GM18951 (cell line): ENCODE measurements around the gene RUNX2.

Experiments
- POLR2A ChIP-seq: IDR thresholded peaks from 4 replicates; pipeline ENCODE4 v1.6.1; 2011; ENCODE audit warnings: mild to moderate bottlenecking; ENCODE audit not compliant: insufficient read length, insufficient read depth; ENCODE audit errors: extremely low read depth
- in situ Hi-C: fragments of 300-500 bp; cut with MboI; formaldehyde crosslinking; loops from one replicate; pipeline ENCODE4 v1.12.0; 2022; ENCODE audit warnings: low sequenced_read_pairs, mixed read lengths, inconsistent platforms; ENCODE audit not compliant: unreplicated experiment

RUNX2 gene

DNA sequence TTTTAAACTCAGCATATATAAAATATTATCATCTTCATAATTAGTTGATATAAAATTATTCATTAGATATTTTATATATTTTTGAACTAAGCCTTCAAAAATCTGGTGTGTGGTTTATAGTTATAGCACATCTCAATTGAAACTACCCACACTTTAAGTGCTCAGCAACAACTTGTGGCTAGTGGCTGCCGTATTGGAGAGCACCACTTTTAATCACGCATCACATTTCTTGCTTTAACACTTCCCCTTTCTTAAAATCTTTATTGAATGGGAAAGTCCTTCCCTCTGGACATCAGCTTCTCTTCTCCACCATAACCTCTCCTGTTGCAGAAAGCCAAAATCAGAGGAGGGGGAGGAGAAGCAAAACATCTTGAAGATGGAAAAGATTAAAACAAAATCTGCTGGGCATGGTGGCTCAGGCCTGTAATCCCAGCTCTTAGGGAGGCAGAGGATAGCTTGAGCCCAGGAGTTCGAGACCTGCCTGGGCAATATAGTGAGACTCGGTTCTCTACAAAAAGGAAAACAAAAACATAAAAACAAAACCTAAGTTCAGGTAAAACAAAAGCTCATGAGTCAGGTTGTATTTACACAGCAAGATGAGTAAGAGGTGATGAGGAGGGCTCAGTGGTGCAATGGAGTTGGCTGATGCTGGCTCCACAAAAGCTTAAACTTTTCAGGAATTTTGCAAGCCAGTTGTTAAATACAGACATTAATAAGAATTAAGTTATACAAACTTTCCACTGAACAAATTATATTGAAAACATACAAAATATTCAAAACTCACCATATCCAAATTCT lies 286.6 kb downstream of the RUNX2 start:
- in situ Hi-C loops: no loop called here
- TF ChIP-seq POLR2A: no peak

DNA sequence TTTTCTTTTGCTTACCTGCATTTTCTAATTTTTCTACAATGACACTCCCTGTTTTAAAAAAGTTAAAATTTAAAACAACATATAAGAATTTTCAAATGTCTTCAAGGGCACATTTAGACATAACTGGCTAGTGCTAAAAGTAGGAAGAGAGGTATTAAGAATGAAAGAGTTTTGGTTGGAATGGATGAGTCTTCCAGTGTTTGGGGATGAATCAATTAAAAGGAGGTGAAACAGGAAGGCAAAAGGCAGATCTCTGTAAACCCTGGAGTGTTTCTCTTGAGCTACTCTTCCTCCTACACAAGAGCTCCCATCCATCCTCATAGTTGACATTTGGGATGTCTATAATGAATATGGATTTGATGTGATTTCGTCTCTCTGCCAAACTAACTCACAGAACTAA lies 288.1 kb downstream of the RUNX2 start:
- in situ Hi-C loops: no loop called here
- TF ChIP-seq POLR2A: no peak

DNA sequence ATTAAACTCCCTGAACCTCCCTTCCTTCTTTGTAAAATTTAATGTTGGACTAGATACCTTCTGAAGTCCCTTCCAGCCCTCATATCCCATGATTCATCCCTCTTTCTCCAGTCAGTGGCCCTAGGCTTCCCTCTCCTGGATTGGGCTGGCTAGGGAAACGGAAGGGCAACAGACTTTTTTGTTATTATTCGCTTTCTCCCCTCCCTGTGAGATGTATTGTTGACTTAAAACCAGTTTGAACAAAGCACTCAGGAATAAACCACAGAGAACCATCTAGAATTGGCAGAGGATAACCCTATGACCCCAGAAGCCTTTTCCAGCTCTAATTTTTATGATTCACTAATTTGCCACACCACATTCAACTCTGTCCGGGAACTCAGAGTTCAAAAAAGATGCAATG lies 289.3 kb downstream of the RUNX2 start:
- no peak for TF ChIP-seq POLR2A
- in situ Hi-C loops: no loop called here

DNA sequence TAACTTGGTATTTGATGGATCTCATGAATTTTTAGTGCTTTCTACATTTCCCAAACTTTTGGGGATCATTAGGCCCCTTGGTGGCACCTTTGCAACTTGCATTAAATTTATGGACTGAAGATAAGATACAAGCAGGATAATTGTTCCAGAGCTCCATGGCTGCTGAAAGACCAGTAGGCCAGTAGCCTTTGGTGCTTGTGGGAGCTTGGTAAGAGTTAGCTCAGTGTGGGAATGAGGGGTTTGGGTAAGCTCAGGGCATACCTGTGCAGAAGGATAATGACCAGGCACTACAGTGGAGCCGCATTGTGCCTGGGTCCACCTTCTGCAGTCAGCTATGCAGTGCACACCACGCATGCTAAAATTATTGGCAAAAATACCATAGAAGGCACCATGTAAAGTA lies 290.1 kb downstream of the RUNX2 start:
- no peak for TF ChIP-seq POLR2A
- in situ Hi-C loops: no loop called here

DNA sequence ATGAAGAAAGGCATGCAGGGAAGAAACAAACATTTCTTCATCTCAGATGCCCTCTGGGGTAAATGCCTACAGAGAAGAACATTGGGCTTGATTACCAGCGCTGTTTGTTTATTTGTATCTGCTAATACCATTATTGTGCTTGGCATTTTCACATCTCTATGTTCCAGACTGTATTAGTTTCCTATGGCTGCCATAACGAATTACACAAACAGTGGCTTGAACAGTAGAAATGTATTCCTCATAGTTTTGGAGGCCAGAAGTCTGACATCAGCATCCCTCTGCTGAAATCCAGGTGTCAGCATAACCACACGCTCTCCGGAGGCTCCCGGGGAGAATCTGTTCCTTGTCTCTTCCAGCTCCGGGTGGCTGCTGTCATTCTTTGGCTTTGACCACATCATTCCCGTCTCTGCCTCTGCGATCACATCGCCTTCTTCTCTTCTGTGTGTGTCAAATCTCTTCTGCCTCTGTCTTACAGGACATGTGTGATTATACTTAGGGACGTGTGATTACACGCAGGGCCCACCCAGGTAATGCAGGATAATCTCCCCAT lies 291.2 kb downstream of the RUNX2 start:
- in situ Hi-C loops: no loop called here
- no peak for TF ChIP-seq POLR2A

DNA sequence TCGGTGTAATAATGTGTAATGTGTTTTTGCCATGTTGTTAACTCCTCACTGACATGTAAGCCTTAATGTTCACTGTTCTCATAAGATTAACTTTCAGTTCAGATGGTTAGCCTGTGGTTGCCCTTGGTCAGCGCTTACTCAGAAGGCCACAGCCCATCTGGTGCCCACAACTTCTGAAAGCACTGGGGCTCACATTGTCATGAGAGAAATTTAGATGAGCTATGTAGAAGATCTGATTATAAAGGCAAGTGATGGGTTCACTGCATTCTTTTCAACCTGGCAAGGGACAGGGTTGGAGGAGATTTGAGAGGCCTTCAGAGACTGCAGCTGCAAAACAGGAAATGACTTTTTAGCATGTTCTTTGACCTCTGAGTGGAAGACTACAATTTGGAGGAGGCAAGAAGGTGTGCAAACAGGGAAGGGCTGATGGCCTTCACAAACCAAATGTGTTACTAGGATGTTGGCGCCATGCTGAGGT lies 291.9 kb downstream of the RUNX2 start:
- TF ChIP-seq POLR2A: no peak
- in situ Hi-C loops: no loop called here

DNA sequence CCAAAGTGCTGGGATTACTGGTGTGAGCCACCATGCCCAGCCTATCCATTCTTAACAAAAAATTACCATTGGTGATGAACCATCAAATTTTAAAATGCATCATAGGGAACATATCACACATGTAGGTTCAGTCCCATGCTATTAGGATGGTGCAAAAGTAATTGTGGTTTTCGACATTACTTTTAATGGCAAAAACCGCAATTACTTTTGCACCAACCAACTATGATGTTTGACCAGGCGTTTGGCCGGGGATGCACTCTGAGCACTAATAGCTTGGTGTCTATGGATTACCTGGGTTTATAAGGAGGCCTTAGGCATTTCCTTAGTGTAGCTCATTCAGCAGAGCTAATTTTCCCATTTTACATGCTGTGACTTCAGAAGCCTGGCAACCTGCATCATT lies 296.1 kb downstream of the RUNX2 start:
- in situ Hi-C loops: no loop called here
- TF ChIP-seq POLR2A: no peak

DNA sequence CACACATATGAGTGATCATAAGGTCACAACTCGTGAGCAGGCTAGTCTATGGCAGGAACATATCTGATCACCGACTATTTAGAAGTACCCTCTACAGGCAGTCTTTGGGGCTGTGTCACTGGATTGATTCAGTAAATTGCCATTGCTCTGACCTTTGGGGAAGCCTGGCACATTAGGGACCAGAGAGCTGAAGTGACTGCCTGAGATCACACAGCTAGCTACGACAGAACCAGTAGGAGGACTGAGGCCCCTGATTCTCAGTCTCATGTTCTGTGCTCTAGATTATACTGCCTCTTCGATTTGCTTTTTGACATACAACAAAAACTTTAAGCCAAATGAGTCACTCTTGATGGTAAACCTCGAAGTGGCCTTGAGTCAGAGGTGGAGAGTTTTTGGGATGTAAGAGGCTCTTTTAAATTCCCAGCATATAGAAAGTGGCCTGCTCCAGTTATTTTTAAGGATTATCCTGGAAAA lies 297.1 kb downstream of the RUNX2 start:
- TF ChIP-seq POLR2A: no peak
- in situ Hi-C loops: no loop called here

DNA sequence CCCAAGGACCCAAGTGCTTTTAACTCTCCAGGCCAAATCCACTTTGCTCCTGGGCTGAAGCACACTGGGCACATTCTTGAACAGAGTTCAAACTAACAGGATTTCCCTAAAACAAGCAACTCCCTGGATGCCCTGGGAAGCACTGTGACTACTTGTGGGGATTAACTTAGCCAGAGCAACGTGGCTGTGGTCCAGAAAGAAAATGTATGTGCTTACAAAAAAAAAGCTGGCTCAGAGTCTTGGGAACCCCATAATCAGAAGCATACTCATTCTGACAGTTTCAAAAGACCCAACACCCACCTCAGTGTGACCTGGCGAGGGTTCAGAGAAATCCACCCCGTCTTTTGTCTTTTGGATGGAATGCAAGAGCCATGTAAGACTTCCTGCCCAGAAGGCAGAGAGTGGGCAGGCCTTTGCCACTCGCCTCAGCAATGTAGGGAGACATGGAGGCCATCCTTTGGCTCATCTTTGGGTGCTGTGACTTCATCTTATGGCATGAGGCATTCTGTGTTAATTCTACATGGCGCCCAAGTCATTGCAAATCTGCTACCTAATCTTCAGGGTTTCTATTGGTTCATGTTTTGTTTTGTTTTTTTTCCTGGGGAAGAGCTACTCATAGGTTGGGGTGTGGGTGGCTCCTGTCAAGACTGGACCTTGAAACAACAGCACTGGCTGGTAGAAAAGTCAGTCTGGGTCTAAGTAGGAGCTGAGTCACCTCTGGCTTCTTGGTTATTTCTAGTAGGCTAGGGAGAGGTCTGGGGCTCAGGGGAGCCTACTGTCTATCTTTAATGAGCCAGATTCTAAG lies 298.2 kb downstream of the RUNX2 start:
- in situ Hi-C loops: no loop called here
- no peak for TF ChIP-seq POLR2A

DNA sequence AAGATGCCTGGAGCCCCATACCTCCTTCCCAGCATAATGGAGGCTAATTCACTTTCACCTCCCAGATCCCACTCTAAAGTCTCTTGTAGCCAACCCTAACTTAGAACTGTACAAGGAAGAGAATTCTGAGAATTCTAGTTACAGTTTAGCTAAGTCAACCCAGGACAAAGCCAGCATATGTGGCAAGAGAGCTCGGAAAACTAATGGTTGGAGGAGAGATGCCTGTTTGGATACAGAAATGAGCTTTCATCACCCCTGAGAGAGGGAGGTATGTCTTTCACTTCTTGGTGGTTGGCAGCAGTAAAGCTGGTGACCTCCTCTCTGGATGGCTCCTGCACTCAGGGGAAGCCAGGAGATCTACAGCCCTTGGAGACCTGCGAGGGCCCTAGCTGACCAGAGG lies 302.2 kb downstream of the RUNX2 start:
- no peak for TF ChIP-seq POLR2A
- in situ Hi-C loops: no loop called here

DNA sequence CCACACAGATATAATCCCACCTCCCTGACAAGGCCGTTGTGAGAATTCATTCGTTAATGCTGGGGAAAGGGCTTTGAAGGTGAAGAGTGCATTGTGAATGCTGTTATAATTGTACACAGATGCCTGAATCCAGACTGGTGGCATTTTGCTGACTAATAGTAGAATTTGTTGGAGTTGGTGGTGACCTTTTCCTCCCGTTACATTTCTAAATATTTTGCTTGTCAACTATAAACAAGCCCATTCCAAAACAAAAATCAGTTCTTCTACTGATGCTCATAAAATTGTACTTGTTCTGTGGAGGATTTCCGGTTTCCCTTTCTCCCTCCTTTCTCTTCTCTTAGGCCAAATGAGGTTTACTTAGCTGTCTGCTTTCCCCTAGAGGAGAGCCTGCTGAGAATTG lies 302.7 kb downstream of the RUNX2 start:
- in situ Hi-C loops: no loop called here
- no peak for TF ChIP-seq POLR2A

DNA sequence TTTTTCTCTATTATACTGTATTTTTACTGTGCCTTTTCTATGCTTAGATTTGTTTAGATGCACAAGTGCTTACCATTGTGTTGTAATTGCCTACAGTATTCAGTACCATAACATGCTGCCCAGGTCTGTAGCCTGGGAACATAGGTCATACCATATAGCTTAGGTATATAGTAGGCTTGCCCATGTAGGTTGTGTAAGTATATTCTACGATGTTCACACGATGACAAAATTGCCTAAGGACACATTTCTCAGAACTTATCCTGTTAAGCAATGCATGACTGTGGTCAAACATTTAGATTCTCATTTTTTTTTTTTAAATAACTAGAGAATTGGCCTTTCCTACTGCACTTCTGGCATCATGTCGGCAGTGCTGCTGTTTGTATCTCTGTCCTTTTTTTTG lies 303.3 kb downstream of the RUNX2 start:
- TF ChIP-seq POLR2A: no peak
- in situ Hi-C loops: no loop called here

DNA sequence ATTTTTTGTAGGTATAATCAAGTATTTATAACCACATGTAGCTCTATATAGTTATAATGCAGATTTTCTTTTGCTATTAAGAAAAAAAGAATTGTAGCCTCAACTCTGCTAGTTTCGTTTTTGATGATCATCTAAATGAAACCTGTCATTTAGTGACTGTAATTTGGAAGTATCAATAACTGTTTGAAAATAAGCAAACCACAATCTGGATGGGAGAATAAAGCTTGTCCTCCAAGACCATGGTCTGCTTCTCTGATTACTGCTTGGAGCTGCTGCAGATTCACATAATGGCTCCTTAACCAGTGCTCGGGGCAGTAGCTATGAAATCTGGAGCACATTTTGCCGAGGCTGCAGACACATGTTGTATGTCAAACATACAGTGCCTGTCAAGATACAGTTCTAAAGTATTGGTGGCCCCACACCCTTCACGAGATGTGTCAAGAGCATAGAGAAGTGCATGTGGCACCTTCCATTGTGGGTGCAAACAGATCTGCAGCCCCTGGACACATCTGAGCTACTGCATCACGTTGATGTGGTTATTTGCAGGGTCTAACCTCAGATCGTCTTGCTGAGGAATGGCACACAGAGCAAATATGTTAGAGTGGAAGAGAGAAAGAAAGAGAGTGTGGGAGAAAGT lies 305.3 kb downstream of the RUNX2 start:
- TF ChIP-seq POLR2A: no peak
- in situ Hi-C loops: no loop called here
